HCT116 (cell line): ENCODE results near the gene KIF1A. TPM values are rescaled to one million over a fixed set of nuclear protein-coding genes. Genes with fewer than 3 reads are reported as not detected.

Experiments
- ATAC-seq: fragments of 200-7000 bp; cut with Tn5 transposase; 2 replicates; pipeline ENCODE4 v1.9.1; 2020; ENCODE audit warnings: mild to moderate bottlenecking, moderate library complexity
- BruUV-seq: library from RNA; stranded (reverse); fragments of 400-500 nt; replicated peaks from 2 replicates; lab custom pipeline; 2021; lab: Mats Ljungman, UMichigan
- CTCF ChIA-PET: fragments of 300-600 bp; sonication (Branson Sonifier 250); formaldehyde crosslinking; loops from one replicate; lab custom pipeline; 2021; ENCODE audit warnings: antibody characterized with exemption; lab: Charles Lee
- POLR2A ChIA-PET: fragments of 300-600, 350-600 bp; sonication (Branson Sonifier 250); formaldehyde crosslinking; loops from one replicate; lab custom pipeline; 2021; ENCODE audit warnings: antibody characterized with exemption; lab: Charles Lee
- RAD21 ChIA-PET, 2 experiments: fragments of 300-600 bp; sonication (Branson Sonifier 250); formaldehyde crosslinking; loops; one replicate each; lab custom pipeline; 2023; ENCODE audit warnings: low total read pairs in 2 of 2; ENCODE audit not compliant: uncharacterized antibody in 2 of 2, unreplicated experiment in 2 of 2, low non-redundant PET in 1 of 2; lab: Charles Lee
- DNase-seq: peaks from one replicate; pipeline ENCODE4 v3.0.0-alpha.2; 2010; ENCODE audit warnings: low read depth, low spot score
- H2AFZ ChIP-seq: fragments of 200-600 bp; shearing (Covaris generic), sonication (generic); 2 replicates; pipeline ENCODE4 v1.6.1; 2017; ENCODE audit warnings: low read depth, mixed run types, mixed read lengths, antibody characterized with exemption, low read length; ENCODE audit not compliant: poor library complexity, severe bottlenecking
- H3K27ac ChIP-seq: 2 replicates; pipeline ENCODE4 v1.5.1; 2012; ENCODE audit warnings: low read depth, low read length
- H3K27me3 ChIP-seq: fragments of 200-600 bp; sonication (generic); 2 replicates; pipeline ENCODE4 v1.6.1; 2016; ENCODE audit warnings: mixed run types, low read length, mixed read lengths; ENCODE audit not compliant: insufficient read depth
- H3K36me3 ChIP-seq, 2 experiments: fragments of 200-500 bp in 1 of 2; fragments of 200-600 bp in 1 of 2; sonication (Bioruptor generic) in 1 of 2; sonication (generic) in 1 of 2; 2 replicates each; pipeline versions ENCODE4 v1.5.1 to v1.6.1; 2014 to 2016; ENCODE audit warnings: low read length in 2 of 2, inconsistent platforms in 1 of 2, mixed read lengths in 1 of 2, mixed run types in 1 of 2; ENCODE audit not compliant: insufficient read depth in 2 of 2, control insufficient read depth in 1 of 2
- H3K4me1 ChIP-seq, 2 experiments: fragments of 200-600 bp in 1 of 2; sonication (generic) in 1 of 2; 2 replicates each; pipeline versions ENCODE4 v1.5.1 to v1.6.1; 2012 to 2017; ENCODE audit warnings: low read length in 2 of 2, inconsistent platforms in 1 of 2, mild to moderate bottlenecking in 1 of 2, mixed read lengths in 1 of 2, mixed run types in 1 of 2, moderate library complexity in 1 of 2; ENCODE audit not compliant: insufficient read depth in 2 of 2, control insufficient read depth in 1 of 2
- H3K4me2 ChIP-seq: fragments of 200-600 bp; sonication (generic); 2 replicates; pipeline ENCODE4 v1.6.1; 2017; ENCODE audit warnings: mixed run types, low read length, mixed read lengths
- H3K4me3 ChIP-seq, 2 experiments: fragments of 200-600 bp in 1 of 2; sonication (generic) in 1 of 2; replicated peaks in 1 of 2; 2 replicates each; pipeline ENCODE4 v1.5.1; 2011 to 2016; ENCODE audit warnings: low read length in 2 of 2, control low read depth in 1 of 2, low read depth in 1 of 2, mild to moderate bottlenecking in 1 of 2, mixed read lengths in 1 of 2, mixed run types in 1 of 2
- H3K79me2 ChIP-seq: fragments of 200-600 bp; sonication (generic); 2 replicates; pipeline ENCODE4 v1.6.1; 2017; ENCODE audit warnings: mild to moderate bottlenecking, mixed run types, low read length, moderate library complexity, mixed read lengths; ENCODE audit not compliant: insufficient read depth
- H3K9ac ChIP-seq: fragments of 200-600 bp; sonication (generic); 2 replicates; pipeline ENCODE4 v1.6.1; 2016; ENCODE audit warnings: low read length, mixed read lengths
- H3K9me2 ChIP-seq: fragments of 200-600 bp; sonication (generic), shearing (Covaris generic); 2 replicates; pipeline ENCODE4 v1.6.1; 2017; ENCODE audit warnings: mixed run types, mild to moderate bottlenecking, moderate library complexity; ENCODE audit not compliant: insufficient read depth
- H3K9me3 ChIP-seq, 2 experiments: fragments of 200-500 bp in 1 of 2; fragments of 200-600 bp in 1 of 2; sonication (Bioruptor generic) in 1 of 2; sonication (generic) in 1 of 2; 2 replicates each; pipeline ENCODE4 v1.6.1; 2014 to 2017; ENCODE audit warnings: low read length in 2 of 2, mixed read lengths in 2 of 2, inconsistent platforms in 1 of 2, low read depth in 1 of 2, mild to moderate bottlenecking in 1 of 2, mixed run types in 1 of 2, moderate library complexity in 1 of 2; ENCODE audit not compliant: control insufficient read depth in 1 of 2, insufficient read depth in 1 of 2
- H4K20me1 ChIP-seq: fragments of 200-600 bp; sonication (generic), shearing (Covaris generic); 2 replicates; pipeline ENCODE4 v1.6.1; 2017; ENCODE audit warnings: mixed run types, mild to moderate bottlenecking, moderate library complexity; ENCODE audit not compliant: insufficient read depth
- CEBPB ChIP-seq: IDR thresholded peaks from 2 replicates; pipeline ENCODE4 v1.6.1; 2012; ENCODE audit warnings: low read depth
- EZH2 ChIP-seq: fragments of 200-600 bp; sonication (generic); IDR thresholded peaks from 2 replicates; pipeline ENCODE4 v1.6.1; 2017; ENCODE audit warnings: antibody characterized with exemption, mixed run types
- EZH2phosphoT487 ChIP-seq: fragments of 200-600 bp; IDR thresholded peaks from 2 replicates; pipeline ENCODE4 v1.6.1; 2018; ENCODE audit warnings: antibody characterized with exemption, borderline replicate concordance
- POLR2A ChIP-seq: IDR thresholded peaks from 2 replicates; pipeline ENCODE4 v1.7.0; 2011; ENCODE audit warnings: borderline replicate concordance; ENCODE audit not compliant: insufficient read depth, insufficient read length; ENCODE audit errors: extremely low read depth
- POLR2AphosphoS5 ChIP-seq: IDR thresholded peaks from 2 replicates; pipeline ENCODE4 v1.6.1; 2011; ENCODE audit warnings: mild to moderate bottlenecking, low read depth, low read length, moderate library complexity
- RAD21 ChIP-seq: IDR thresholded peaks from 2 replicates; pipeline ENCODE4 v1.6.1; 2012; ENCODE audit warnings: low read depth, mild to moderate bottlenecking
- SP1 ChIP-seq: IDR thresholded peaks from 2 replicates; pipeline ENCODE4 v1.6.1; 2012; ENCODE audit warnings: low read depth
- TCF7L2 ChIP-seq: IDR thresholded peaks from 2 replicates; pipeline ENCODE4 v1.7.0; 2011; ENCODE audit warnings: borderline replicate concordance, inconsistent platforms; ENCODE audit not compliant: insufficient read depth, insufficient read length; ENCODE audit errors: extremely low read depth
- YY1 ChIP-seq: IDR thresholded peaks from 2 replicates; pipeline ENCODE4 v1.6.1; 2011; ENCODE audit warnings: low read length, low read depth, moderate library complexity, mild to moderate bottlenecking; ENCODE audit not compliant: insufficient replicate concordance; ENCODE audit errors: extremely low read depth
- ZFX ChIP-seq: fragments of 450-650 bp; IDR thresholded peaks from 2 replicates; pipeline ENCODE4 v1.6.1; 2017
- ZNF274 ChIP-seq: fragments of 200-500 bp; sonication (Bioruptor generic); IDR thresholded peaks from 2 replicates; pipeline ENCODE4 v1.6.1; 2014; ENCODE audit warnings: mild to moderate bottlenecking, low read depth, low read length, inconsistent platforms
- intact Hi-C: fragments of 100-400 bp; cut with micrococcal nuclease; formaldehyde crosslinking; loops from 2 replicates; pipeline ENCODE4 v1.10.0; 2022
- total RNA-seq: library from RNA; stranded (reverse); gene quantifications from one replicate; pipeline ENCODE4 v1.2.1, GENCODE V29; 2021; ENCODE audit not compliant: unreplicated experiment

The KIF1A gene
- total RNA-seq, 1 experiment from 2014 or later: 0.27 TPM

GRCh38 chr2:240711701-240712100 lies 108.3 kb downstream of the KIF1A start:
- intact Hi-C loops: no loop called here
- no peak for DNase-seq

GRCh38 chr2:240711296-240711695 lies 108.7 kb downstream of the KIF1A start:
- no peak overlapping the region for H2AFZ ChIP-seq
- ATAC-seq (no peak), DNase-seq (no peak)
- CTCF ChIA-PET: no interaction called here
- H3K27me3 ChIP-seq: no peaks in the 10 kb centered on the region; the same call in 1 of the 2 replicates
- H3K36me3 ChIP-seq: no peaks in the 10 kb centered on the region
- RAD21 ChIA-PET: no interaction called here
- H3K9ac ChIP-seq: no peak overlapping the region
- no TSS peak for BruUV-seq
- no peak for TF ChIP-seq EZH2phosphoT487
- no peak for TF ChIP-seq EZH2
- TF ChIP-seq ZNF274: no peak
- no peak for TF ChIP-seq POLR2A
- no peak for TF ChIP-seq TCF7L2
- no peak for TF ChIP-seq SP1
- TF ChIP-seq ZFX: no peak
- TF ChIP-seq RAD21: no peak
- TF ChIP-seq CEBPB: no peak
- POLR2A ChIA-PET: no interaction called here
- H3K9me3 ChIP-seq: no peaks in the 10 kb centered on the region
- H3K4me1 ChIP-seq: no peaks in the 10 kb centered on the region
- no peaks in the 10 kb centered on the region for H3K79me2 ChIP-seq
- intact Hi-C loops: no loop called here
- H4K20me1 ChIP-seq: no peaks in the 10 kb centered on the region
- no peak overlapping the region for H3K4me3 ChIP-seq
- H3K4me2 ChIP-seq: no peak overlapping the region
- H3K27ac ChIP-seq: no peak overlapping the region; the same call in 1 of the 2 replicates
- H3K9me2 ChIP-seq: no peaks in the 10 kb centered on the region

More at GRCh38 chr2:240711701-240712100, 108.3 kb downstream of the KIF1A start:
- no TSS peak for BruUV-seq
- no peak overlapping the region for H3K27ac ChIP-seq
- no peaks in the 10 kb centered on the region for H4K20me1 ChIP-seq
- ChIA-PET POLR2A (no interaction called here), RAD21 (no interaction called here), CTCF (no interaction called here)
- H3K4me3 ChIP-seq: no peak overlapping the region
- H3K9me3 ChIP-seq: no peaks in the 10 kb centered on the region
- no peaks in the 10 kb centered on the region for H3K79me2 ChIP-seq
- H2AFZ ChIP-seq: no peak overlapping the region
- no peaks in the 10 kb centered on the region; the same call in 1 of the 2 replicates for H3K27me3 ChIP-seq
- H3K4me1 ChIP-seq: no peaks in the 10 kb centered on the region
- no peaks in the 10 kb centered on the region for H3K36me3 ChIP-seq
- H3K4me2 ChIP-seq: no peak overlapping the region
- H3K9ac ChIP-seq: no peak overlapping the region
- H3K9me2 ChIP-seq: no peaks in the 10 kb centered on the region
- no peak for TF ChIP-seq YY1
- no peak for TF ChIP-seq EZH2phosphoT487
- TF ChIP-seq POLR2AphosphoS5: no peak
- no peak for ATAC-seq
